HL-60 (cell line): Measurements from ENCODE around the gene DES.

Experiments
- DNase-seq, 2 experiments: peaks; one replicate each; pipeline ENCODE4 v3.0.0-alpha.2; 2010 to 2020; ENCODE audit warnings: low read depth in 1 of 2, low spot score in 1 of 2
- H3K27ac ChIP-seq: fragments of 250-450 bp; sonication (Bioruptor Pico); replicated peaks from 2 replicates; pipeline ENCODE4 v1.5.1; 2020; ENCODE audit warnings: mild to moderate bottlenecking, moderate library complexity
- H3K27me3 ChIP-seq: fragments of 250-450 bp; sonication (Bioruptor Pico); 2 replicates; pipeline ENCODE4 v1.5.1; 2021; ENCODE audit warnings: mild to moderate bottlenecking, moderate library complexity; ENCODE audit not compliant: insufficient read depth, poor library complexity, severe bottlenecking
- H3K4me3 ChIP-seq: replicated peaks from 2 replicates; pipeline ENCODE4 v1.5.1; 2011; ENCODE audit warnings: mild to moderate bottlenecking, control low read depth, low read length; ENCODE audit not compliant: insufficient read depth
- GABPA ChIP-seq: IDR thresholded peaks from 2 replicates; pipeline ENCODE4 v1.6.1; 2012; ENCODE audit warnings: low read depth
- SPI1 ChIP-seq: IDR thresholded peaks from 2 replicates; pipeline ENCODE4 v1.6.1; 2012; ENCODE audit warnings: low read depth, mild to moderate bottlenecking, borderline replicate concordance
- TF ChIP-seq, protein P1 (sequence below): IDR thresholded peaks from one replicate; pipeline ENCODE4 v1.5.1; 2011; ENCODE audit warnings: low read length, control low read depth, inconsistent platforms; ENCODE audit not compliant: insufficient read depth

The DES gene

DNA sequence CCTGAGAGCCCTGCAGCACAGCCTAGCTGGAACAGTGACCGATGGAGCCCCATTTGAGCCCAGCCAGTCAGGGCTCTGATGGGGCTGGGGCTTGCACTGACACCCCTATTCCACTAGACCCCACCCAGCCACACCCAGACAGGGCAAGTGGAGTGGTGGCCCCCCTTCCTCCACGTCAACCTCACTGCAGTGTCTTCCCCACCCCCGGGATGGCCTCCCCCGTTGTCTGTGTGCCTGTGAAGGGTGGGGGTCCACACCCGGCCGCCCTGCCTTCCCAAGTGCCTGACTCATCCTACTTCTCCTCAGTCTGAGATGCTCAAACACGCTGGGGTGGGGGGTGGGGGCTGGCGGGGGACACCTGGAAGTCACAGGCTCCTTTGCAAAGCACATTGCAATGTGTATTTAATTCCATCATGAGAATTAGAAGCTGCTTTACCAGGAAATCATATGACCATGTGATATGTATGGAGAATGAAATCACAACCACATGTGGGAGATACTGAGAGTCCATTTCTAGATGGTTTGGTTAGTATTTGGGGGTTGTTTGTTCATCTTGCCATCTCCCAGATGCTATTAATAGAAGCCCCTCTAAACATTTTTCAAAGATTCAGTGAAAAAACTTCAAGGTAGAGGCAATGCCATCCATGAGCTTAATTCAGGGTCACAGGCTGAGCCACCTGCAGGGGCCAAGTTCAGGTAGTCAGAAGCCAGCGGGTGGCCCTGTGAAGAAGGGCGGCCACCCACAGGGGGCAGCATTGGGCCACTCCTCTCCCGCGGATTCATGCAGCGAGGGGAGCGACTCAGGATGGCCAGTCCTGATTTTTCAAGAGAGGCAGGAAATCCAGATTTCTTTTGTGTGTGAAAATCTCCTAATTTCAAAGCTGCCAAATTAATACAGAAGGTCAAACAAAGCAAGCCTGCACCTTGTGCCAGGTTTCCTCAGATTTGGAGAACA, 57.8 kb downstream of the DES start:
- TF ChIP-seq GABPA (no peak), SPI1 (no peak)
- TF ChIP-seq, protein P1, sequence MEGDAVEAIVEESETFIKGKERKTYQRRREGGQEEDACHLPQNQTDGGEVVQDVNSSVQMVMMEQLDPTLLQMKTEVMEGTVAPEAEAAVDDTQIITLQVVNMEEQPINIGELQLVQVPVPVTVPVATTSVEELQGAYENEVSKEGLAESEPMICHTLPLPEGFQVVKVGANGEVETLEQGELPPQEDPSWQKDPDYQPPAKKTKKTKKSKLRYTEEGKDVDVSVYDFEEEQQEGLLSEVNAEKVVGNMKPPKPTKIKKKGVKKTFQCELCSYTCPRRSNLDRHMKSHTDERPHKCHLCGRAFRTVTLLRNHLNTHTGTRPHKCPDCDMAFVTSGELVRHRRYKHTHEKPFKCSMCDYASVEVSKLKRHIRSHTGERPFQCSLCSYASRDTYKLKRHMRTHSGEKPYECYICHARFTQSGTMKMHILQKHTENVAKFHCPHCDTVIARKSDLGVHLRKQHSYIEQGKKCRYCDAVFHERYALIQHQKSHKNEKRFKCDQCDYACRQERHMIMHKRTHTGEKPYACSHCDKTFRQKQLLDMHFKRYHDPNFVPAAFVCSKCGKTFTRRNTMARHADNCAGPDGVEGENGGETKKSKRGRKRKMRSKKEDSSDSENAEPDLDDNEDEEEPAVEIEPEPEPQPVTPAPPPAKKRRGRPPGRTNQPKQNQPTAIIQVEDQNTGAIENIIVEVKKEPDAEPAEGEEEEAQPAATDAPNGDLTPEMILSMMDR, result peak; percentile 69
- peak; percentile 38 to 43 for DNase-seq
- Histone ChIP-seq H3K27me3 (no peaks in the 10 kb centered on the region), H3K27ac (no peak overlapping the region), H3K4me3 (no peak overlapping the region)
